Ramos (cell line): ENCODE measurements around the gene EGFL7.

Experiments
- in situ Hi-C: fragments of 300-500 bp; cut with MboI; formaldehyde crosslinking; loops from one replicate; pipeline ENCODE4 v1.14.3; 2022; ENCODE audit warnings: low sequenced_read_pairs; ENCODE audit not compliant: unreplicated experiment

EGFL7 gene

GRCh38 chr9:136643596-136644342 is 18.9 kb upstream of the EGFL7 start:
- in situ Hi-C loops, result loop anchor here (5.0 kb wide), 1 partner anchor 306 kb away; no protein-coding TSS in a partner anchor

- in situ Hi-C loops, result loop anchor here (5.0 kb wide), 1 partner anchor 307 kb away; no protein-coding TSS in a partner anchor
These were observed 18.4 kb upstream of the EGFL7 start for GRCh38 chr9:136644343-136644592.

- in situ Hi-C loops, result loop anchor here (5.0 kb wide), 1 partner anchor 307 kb away; no protein-coding TSS in a partner anchor
These were observed 17.9 kb upstream of the EGFL7 start for GRCh38 chr9:136644593-136645351.

GRCh38 chr9:136645352-136645902 is 17.3 kb upstream of the EGFL7 start:
- in situ Hi-C loops, result no loop called here

GRCh38 chr9:136645903-136646754 is 16.6 kb upstream of the EGFL7 start:
- in situ Hi-C loops, result no loop called here

GRCh38 chr9:136646827-136647711 is 15.6 kb upstream of the EGFL7 start:
- in situ Hi-C loops, result no loop called here

- in situ Hi-C loops, result no loop called here
These were observed 14.0 kb upstream of the EGFL7 start for GRCh38 chr9:136648751-136649150.

GRCh38 chr9:136650021-136650420 is 12.7 kb upstream of the EGFL7 start:
- in situ Hi-C loops, result no loop called here

GRCh38 chr9:136650648-136651047 is 12.1 kb upstream of the EGFL7 start:
- in situ Hi-C loops, result no loop called here

GRCh38 chr9:136651860-136652259 is 10.9 kb upstream of the EGFL7 start:
- in situ Hi-C loops, result no loop called here

- in situ Hi-C loops, result no loop called here
These were observed 9.2 kb upstream of the EGFL7 start for GRCh38 chr9:136653323-136654079.

- in situ Hi-C loops, result no loop called here
These were observed 7.7 kb upstream of the EGFL7 start for GRCh38 chr9:136654820-136655535.

GRCh38 chr9:136655536-136656182 is 7.1 kb upstream of the EGFL7 start:
- in situ Hi-C loops, result no loop called here

- in situ Hi-C loops, result no loop called here
These were observed 6.5 kb upstream of the EGFL7 start for GRCh38 chr9:136656183-136656738.

- in situ Hi-C loops, result no loop called here
These were observed 5.7 kb upstream of the EGFL7 start for GRCh38 chr9:136656795-136657611.

GRCh38 chr9:136657974-136658848 is 4.5 kb upstream of the EGFL7 start:
- in situ Hi-C loops, result no loop called here
